Gastrocnemius medialis (tissue), 4 donors: ENCODE measurements around the gene EME1. TPM values are rescaled to one million over a fixed set of nuclear protein-coding genes. Genes with fewer than 3 reads are reported as not detected.

ENCODE experiments used
- ATAC-seq, 2 donors: fragments of 150-250 bp; one replicate each; pipeline ENCODE4 v1.9.1; 2016
- DNase-seq, 2 donors: peaks; one replicate each; pipeline ENCODE4 v3.0.0-alpha.2; 2019
- H3K27ac ChIP-seq, 4 donors: fragments of 200-600 bp; sonication (generic); 1 replicate in 1 of 4; 2 replicates in 3 of 4; pipeline ENCODE4 v1.5.1; 2016 to 2018; ENCODE audit warnings: mild to moderate bottlenecking in 2 of 4, moderate library complexity in 1 of 4
- H3K27me3 ChIP-seq, 3 donors: fragments of 200-600 bp; sonication (generic) in 2 of 3; 1 replicate in 1 of 3; 2 replicates in 2 of 3; pipeline versions ENCODE4 v1.5.1 to v1.6.0; 2016 to 2019; ENCODE audit warnings: mild to moderate bottlenecking in 1 of 3, moderate library complexity in 1 of 3
- H3K36me3 ChIP-seq, 2 donors: fragments of 200-600 bp; sonication (generic) in 1 of 2; one replicate each; pipeline ENCODE4 v1.5.1; 2017 to 2018
- H3K4me1 ChIP-seq, 2 donors: fragments of 200-600 bp; sonication (generic) in 1 of 2; one replicate each; pipeline ENCODE4 v1.5.1; 2016 to 2017; ENCODE audit warnings: mild to moderate bottlenecking in 2 of 2
- H3K4me3 ChIP-seq, 4 donors: fragments of 200-600 bp; sonication (generic) in 3 of 4; 1 replicate in 1 of 4; 2 replicates in 3 of 4; pipeline ENCODE4 v1.5.1; 2016 to 2019; ENCODE audit warnings: mild to moderate bottlenecking in 2 of 4
- H3K9me3 ChIP-seq, 3 donors: fragments of 200-600 bp; sonication (generic) in 2 of 3; 1 replicate in 1 of 3; 2 replicates in 2 of 3; pipeline ENCODE4 v1.5.1; 2016 to 2019
- CTCF ChIP-seq, 5 experiments: fragments of 450-650 bp in 3 of 5; fragments of 200-600 bp in 2 of 5; sonication (generic) in 2 of 5; IDR thresholded peaks in 4 of 5; conservative IDR thresholded peaks in 1 of 5; 1 replicate in 4 of 5; 2 replicates in 1 of 5; pipeline ENCODE4 v1.5.1; 2016 to 2019; ENCODE audit warnings: antibody characterized with exemption in 5 of 5, mild to moderate bottlenecking in 3 of 5, moderate library complexity in 3 of 5
- POLR2A ChIP-seq, 2 donors: fragments of 450-650 bp; IDR thresholded peaks; one replicate each; pipeline ENCODE4 v1.6.1; 2017; ENCODE audit warnings: antibody characterized with exemption in 2 of 2, mild to moderate bottlenecking in 2 of 2, moderate library complexity in 2 of 2
- in situ Hi-C, 4 donors: fragments of 200-750 bp; cut with MboI; loops; one replicate each; pipeline versions ENCODE4 v1.15.0 to v1.8.0; 2017; ENCODE audit warnings: low sequenced_read_pairs in 4 of 4
- intact Hi-C: fragments of 100-400 bp; cut with DNase I; formaldehyde crosslinking; loops from one replicate; pipeline ENCODE4 v1.15.1; 2023; ENCODE audit warnings: low total_unique reads
- total RNA-seq, 4 donors: library from RNA; depleted of rRNA; stranded (reverse); fragments of >200 nt; gene quantifications; one replicate each; pipeline versions ENCODE4 v1.1.0 to v1.2.3, GENCODE V29; 2016

The EME1 gene
- total RNA-seq, 4 donors from 2014 or later = 0.82 to 0.95 TPM; not detected in 2

- Histone ChIP-seq H3K9me3 (no peaks in the 10 kb centered on the region), H3K27ac (no peak overlapping the region), H3K36me3 (peaks cover 0 to 26% of the 10 kb centered on the region in 2 donors), H3K27me3 (no peaks in the 10 kb centered on the region), H3K4me3 (no peak overlapping the region), H3K4me1 (peaks cover 2 to 7% of the 10 kb centered on the region in 2 donors)
- ATAC-seq = no peak
- DNase-seq = peak in 1 of 2 donors; percentile 21
- intact Hi-C loops = no loop called here
- in situ Hi-C loops = no loop called here
- TF ChIP-seq CTCF (IDR thresholded peaks at IDR 0.05 in 4 of 5, conservative IDR thresholded peaks at IDR 0.05 in 1 of 5) (no peak), POLR2A (IDR thresholded peaks at IDR 0.05) (no peak)
Observed at GRCh38 chr17:50352072-50352692, 20.8 kb upstream of the EME1 start.

GRCh38 chr17:50352693-50353599 lies 20.1 kb upstream of the EME1 start:
- Histone ChIP-seq H3K4me3 (no peak overlapping the region), H3K27me3 (no peaks in the 10 kb centered on the region), H3K36me3 (peaks cover 0 to 32% of the 10 kb centered on the region in 2 donors), H3K4me1 (peaks cover 0 to 2% of the 10 kb centered on the region in 2 donors), H3K9me3 (no peaks in the 10 kb centered on the region), H3K27ac (no peak overlapping the region)
- ATAC-seq (no peak), DNase-seq (peak in 1 of 2 donors; percentile 8)
- in situ Hi-C loops (no loop called here), intact Hi-C loops (no loop called here)
- TF ChIP-seq CTCF (IDR thresholded peaks at IDR 0.05 in 4 of 5, conservative IDR thresholded peaks at IDR 0.05 in 1 of 5) (no peak), POLR2A (IDR thresholded peaks at IDR 0.05) (no peak)

- in situ Hi-C loops (no loop called here), intact Hi-C loops (no loop called here)
- ATAC-seq (no peak), DNase-seq (peak in 1 of 2 donors; percentile 9)
- no peaks in the 10 kb centered on the region for H3K4me1 ChIP-seq
- no peak overlapping the region for H3K27ac ChIP-seq
- peaks cover 0 to 40% of the 10 kb centered on the region in 2 donors for H3K36me3 ChIP-seq
- no peak overlapping the region for H3K4me3 ChIP-seq
- no peaks in the 10 kb centered on the region for H3K27me3 ChIP-seq
- TF ChIP-seq CTCF (IDR thresholded peaks at IDR 0.05 in 4 of 5, conservative IDR thresholded peaks at IDR 0.05 in 1 of 5) (no peak), POLR2A (IDR thresholded peaks at IDR 0.05) (no peak)
- no peaks in the 10 kb centered on the region for H3K9me3 ChIP-seq
Observed at GRCh38 chr17:50353600-50354195, 19.3 kb upstream of the EME1 start.

GRCh38 chr17:50354198-50354597 lies 18.8 kb upstream of the EME1 start:
- H3K9me3 ChIP-seq = no peaks in the 10 kb centered on the region
- no peak for ATAC-seq
- H3K36me3 ChIP-seq = peaks cover 0 to 43% of the 10 kb centered on the region in 2 donors
- H3K27ac ChIP-seq = no peak overlapping the region
- in situ Hi-C loops (no loop called here), intact Hi-C loops (no loop called here)
- H3K4me3 ChIP-seq = no peak overlapping the region
- H3K27me3 ChIP-seq = no peaks in the 10 kb centered on the region
- H3K4me1 ChIP-seq = no peaks in the 10 kb centered on the region
- TF ChIP-seq POLR2A (IDR thresholded peaks at IDR 0.05) (no peak), CTCF (IDR thresholded peaks at IDR 0.05 in 4 of 5, conservative IDR thresholded peaks at IDR 0.05 in 1 of 5) (no peak)
- DNase-seq = no peak
